Measurements from ENCODE around the gene BABAM2. TPM values are rescaled to one million over a fixed set of nuclear protein-coding genes. Genes with fewer than 3 reads are reported as not detected.

Gene BABAM2
- total RNA-seq, 2 donors from 2014 or later, result 36.4 to 40.9 TPM

- Histone ChIP-seq H3K27ac (ENCODE audit: low read depth, low read length) (no peak overlapping the region), H3K27me3 (ENCODE audit: control insufficient read depth, insufficient read depth, low read length, poor library complexity, severe bottlenecking) (no peaks in the 10 kb centered on the region), H3K4me3 (ENCODE audit: low read length) (no peak overlapping the region), H3K4me1 (ENCODE audit: control insufficient read depth, insufficient read depth, low read length) (no peaks in the 10 kb centered on the region), H3K9me3 (ENCODE audit: control insufficient read depth, low read length) (peaks cover 7% of the 10 kb centered on the region), H3K9ac (ENCODE audit: extremely low read depth, low read length, poor library complexity, severe bottlenecking) (no peak overlapping the region), H3K36me3 (ENCODE audit: control insufficient read depth, insufficient read depth, low read length) (no peaks in the 10 kb centered on the region)
- no peak for TF ChIP-seq CTCF (conservative IDR thresholded peaks at IDR 0.05)
- 93 to 100% methylated on average over 1 to 2 of the region's 2 CpGs for WGBS, 2 experiments (ENCODE audit: insufficient coverage in 1 of 2, insufficient read length in 1 of 2)
- Mint-ChIP-seq H3K9me3 (peaks cover 9% of the 10 kb centered on the region), H3K4me3 (no peak overlapping the region), H3K27me3 (ENCODE audit: insufficient read depth) (no peaks in the 10 kb centered on the region), H3K27ac (no peak overlapping the region), H3K36me3 (ENCODE audit: low read depth) (no peaks in the 10 kb centered on the region), H3K4me1 (no peaks in the 10 kb centered on the region)
- DNase-seq, result no peak
Observed at GRCh38 chr2:28002181-28002580, 111.7 kb downstream of the BABAM2 start.

DNA sequence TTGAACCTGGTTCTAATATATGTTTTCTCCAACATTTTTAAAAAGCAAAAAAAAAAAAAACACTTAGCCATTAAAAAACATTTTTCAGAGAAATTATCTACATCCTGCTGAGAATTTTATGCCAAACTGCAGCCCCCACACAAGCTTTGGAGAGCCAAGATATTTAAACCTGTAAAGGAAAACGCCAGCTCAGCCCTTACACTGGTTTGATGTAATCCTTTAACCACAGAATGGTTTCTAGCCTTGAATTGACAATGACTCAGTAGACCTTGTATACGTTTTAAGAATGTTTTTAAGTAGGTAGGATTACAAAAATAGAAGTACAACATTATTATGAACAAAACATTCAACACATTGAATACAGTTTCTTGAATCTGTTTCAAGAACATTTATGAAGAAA is 113.6 kb downstream of the BABAM2 start:
- Mint-ChIP-seq H3K27ac (no peak overlapping the region), H3K9me3 (peaks cover 9% of the 10 kb centered on the region), H3K36me3 (ENCODE audit: low read depth) (no peaks in the 10 kb centered on the region), H3K27me3 (ENCODE audit: insufficient read depth) (no peaks in the 10 kb centered on the region), H3K4me3 (no peak overlapping the region), H3K4me1 (no peaks in the 10 kb centered on the region)
- 54% methylated on average over 2 of the region's 2 CpGs; no CpG with 5 or more reads in 1 of the 2 experiments for WGBS, 2 experiments (ENCODE audit: insufficient coverage in 1 of 2, insufficient read length in 1 of 2)
- Histone ChIP-seq H3K27me3 (ENCODE audit: control insufficient read depth, insufficient read depth, low read length, poor library complexity, severe bottlenecking) (no peaks in the 10 kb centered on the region), H3K4me1 (ENCODE audit: control insufficient read depth, insufficient read depth, low read length) (no peaks in the 10 kb centered on the region), H3K27ac (ENCODE audit: low read depth, low read length) (no peak overlapping the region), H3K9me3 (ENCODE audit: control insufficient read depth, low read length) (peaks cover 7% of the 10 kb centered on the region), H3K36me3 (ENCODE audit: control insufficient read depth, insufficient read depth, low read length) (no peaks in the 10 kb centered on the region), H3K4me3 (ENCODE audit: low read length) (no peak overlapping the region), H3K9ac (ENCODE audit: extremely low read depth, low read length, poor library complexity, severe bottlenecking) (no peak overlapping the region)
- no peak for TF ChIP-seq CTCF (conservative IDR thresholded peaks at IDR 0.05)
- DNase-seq, result no peak

GRCh38 chr2:28009732-28010131 is 119.2 kb downstream of the BABAM2 start:
- Histone ChIP-seq H3K27ac (ENCODE audit: low read depth, low read length) (no peak overlapping the region), H3K9me3 (ENCODE audit: control insufficient read depth, low read length) (no peaks in the 10 kb centered on the region), H3K9ac (ENCODE audit: extremely low read depth, low read length, poor library complexity, severe bottlenecking) (no peak overlapping the region)

More at GRCh38 chr2:28009732-28010131, 119.2 kb downstream of the BABAM2 start:
- no peak overlapping the region for H3K4me3 ChIP-seq (ENCODE audit: low read length)
- Mint-ChIP-seq H3K36me3 (ENCODE audit: low read depth) (no peaks in the 10 kb centered on the region), H3K4me1 (no peaks in the 10 kb centered on the region), H3K9me3 (no peaks in the 10 kb centered on the region), H3K27me3 (ENCODE audit: insufficient read depth) (no peaks in the 10 kb centered on the region), H3K27ac (no peak overlapping the region), H3K4me3 (no peak overlapping the region)
- no peaks in the 10 kb centered on the region for H3K4me1 ChIP-seq (ENCODE audit: control insufficient read depth, insufficient read depth, low read length)
- no peaks in the 10 kb centered on the region for H3K27me3 ChIP-seq (ENCODE audit: control insufficient read depth, insufficient read depth, low read length, poor library complexity, severe bottlenecking)
- no peak for DNase-seq
- no peak for TF ChIP-seq CTCF (conservative IDR thresholded peaks at IDR 0.05)
- H3K36me3 ChIP-seq (ENCODE audit: control insufficient read depth, insufficient read depth, low read length), result no peaks in the 10 kb centered on the region

All from endodermal cell (in vitro differentiated cells).